Kidney (tissue), 14 donors: ENCODE results near the gene SIGLEC6. TPM values are rescaled to one million over a fixed set of nuclear protein-coding genes. Genes with fewer than 3 reads are reported as not detected.

Experiments
- DNase-seq, 5 donors: peaks; one replicate each; pipeline ENCODE4 v3.0.0-alpha.2; 2013 to 2020
- FAIRE-seq: peaks from 2 replicates; lab custom pipeline; 2012; peaks lifted over from hg19 to GRCh38; lab: Jason Lieb, UNC
- H3K27ac ChIP-seq, 2 donors: one replicate each; pipeline ENCODE4 v1.7.0; 2013; ENCODE audit warnings: low read depth in 2 of 2, low read length in 2 of 2, inconsistent platforms in 1 of 2
- H3K27me3 ChIP-seq: one replicate; pipeline ENCODE4 v1.7.1; 2013; ENCODE audit warnings: low read length, inconsistent platforms; ENCODE audit not compliant: control insufficient read depth, insufficient read depth
- H3K36me3 ChIP-seq, 3 donors: one replicate each; pipeline versions ENCODE4 v1.7.0 to v1.7.1; 2013; ENCODE audit warnings: low read length in 3 of 3, control low read depth in 1 of 3, inconsistent platforms in 1 of 3; ENCODE audit not compliant: insufficient read depth in 3 of 3, control insufficient read depth in 2 of 3
- H3K4me1 ChIP-seq, 3 donors: one replicate each; pipeline versions ENCODE4 v1.7.0 to v1.7.1; 2013; ENCODE audit warnings: low read length in 3 of 3, inconsistent platforms in 1 of 3, low read depth in 1 of 3; ENCODE audit not compliant: control insufficient read depth in 2 of 3, insufficient read depth in 2 of 3
- H3K4me3 ChIP-seq, 3 donors: one replicate each; pipeline versions ENCODE4 v1.7.0 to v1.8.1; 2013; ENCODE audit warnings: low read length in 3 of 3, control low read depth in 1 of 3, inconsistent platforms in 1 of 3
- H3K9ac ChIP-seq, 3 donors: one replicate each; pipeline versions ENCODE4 v1.7.0 to v1.7.1; 2013; ENCODE audit warnings: low read length in 3 of 3, control low read depth in 1 of 3, inconsistent platforms in 1 of 3
- H3K9me3 ChIP-seq, 3 donors: one replicate each; pipeline versions ENCODE4 v1.7.0 to v1.7.1; 2013; ENCODE audit warnings: low read length in 3 of 3, control low read depth in 1 of 3, inconsistent platforms in 1 of 3; ENCODE audit not compliant: control insufficient read depth in 2 of 3, insufficient read depth in 1 of 3
- intact Hi-C: fragments of 100-400 bp; cut with DNase I; formaldehyde crosslinking; loops from one replicate; pipeline ENCODE4 v1.11.1; 2022
- polyA plus RNA-seq: library from polyadenylated mRNA; stranded (reverse); fragments of 350-450 nt; fragmentation: Illumina TruSeq; extraction: RNeasy Lipid Tissue Mini Kit (QIAGEN cat#74804); gene quantifications from one replicate; pipeline ENCODE4 v1.2.3, GENCODE V29; 2014; ENCODE audit warnings: low read depth, low replicate concordance; ENCODE audit not compliant: insufficient read depth
- total RNA-seq: library from RNA; stranded (reverse); fragmentation: NEBNext Ultra II Directional; extraction: Animal tissue kit (Norgen Biotek cat#: 25700); gene quantifications from one replicate; pipeline ENCODE4 v1.2.1, GENCODE V29; 2021
- TF ChIP-seq, protein P1 (sequence below): IDR thresholded peaks from 3 replicates; pipeline ENCODE4 v1.5.1; 2012; ENCODE audit warnings: mild to moderate bottlenecking, moderate library complexity, borderline replicate concordance; ENCODE audit not compliant: insufficient read depth; ENCODE audit errors: extremely low read depth
- donor health status: control.
- donor health status: control.
- donor health status: control.
- donor health status: control.
- donor health status: control.
- donor health status: DM: yes; HTN: yes; CAD: no.
- donor health status: Normal renal cell carcinoma (clear cell type).

Gene SIGLEC6
- total and polyA plus RNA-seq, 2 donors from 2014 or later: 4.8 TPM; not detected in 1

- Histone ChIP-seq H3K36me3 (no peaks in the 10 kb centered on the region), H3K9me3 (no peaks in the 10 kb centered on the region), H3K9ac (no peak overlapping the region), H3K27ac (no peak overlapping the region), H3K4me1 (no peaks in the 10 kb centered on the region), H3K4me3 (no peak overlapping the region), H3K27me3 (no peaks in the 10 kb centered on the region)
- no peak for FAIRE-seq
- TF ChIP-seq, protein P1, sequence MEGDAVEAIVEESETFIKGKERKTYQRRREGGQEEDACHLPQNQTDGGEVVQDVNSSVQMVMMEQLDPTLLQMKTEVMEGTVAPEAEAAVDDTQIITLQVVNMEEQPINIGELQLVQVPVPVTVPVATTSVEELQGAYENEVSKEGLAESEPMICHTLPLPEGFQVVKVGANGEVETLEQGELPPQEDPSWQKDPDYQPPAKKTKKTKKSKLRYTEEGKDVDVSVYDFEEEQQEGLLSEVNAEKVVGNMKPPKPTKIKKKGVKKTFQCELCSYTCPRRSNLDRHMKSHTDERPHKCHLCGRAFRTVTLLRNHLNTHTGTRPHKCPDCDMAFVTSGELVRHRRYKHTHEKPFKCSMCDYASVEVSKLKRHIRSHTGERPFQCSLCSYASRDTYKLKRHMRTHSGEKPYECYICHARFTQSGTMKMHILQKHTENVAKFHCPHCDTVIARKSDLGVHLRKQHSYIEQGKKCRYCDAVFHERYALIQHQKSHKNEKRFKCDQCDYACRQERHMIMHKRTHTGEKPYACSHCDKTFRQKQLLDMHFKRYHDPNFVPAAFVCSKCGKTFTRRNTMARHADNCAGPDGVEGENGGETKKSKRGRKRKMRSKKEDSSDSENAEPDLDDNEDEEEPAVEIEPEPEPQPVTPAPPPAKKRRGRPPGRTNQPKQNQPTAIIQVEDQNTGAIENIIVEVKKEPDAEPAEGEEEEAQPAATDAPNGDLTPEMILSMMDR: no peak
- no peak for DNase-seq
- intact Hi-C loops: no loop called here
Measured at GRCh38 chr19:51491586-51491985, 39.9 kb downstream of the SIGLEC6 start.

DNA sequence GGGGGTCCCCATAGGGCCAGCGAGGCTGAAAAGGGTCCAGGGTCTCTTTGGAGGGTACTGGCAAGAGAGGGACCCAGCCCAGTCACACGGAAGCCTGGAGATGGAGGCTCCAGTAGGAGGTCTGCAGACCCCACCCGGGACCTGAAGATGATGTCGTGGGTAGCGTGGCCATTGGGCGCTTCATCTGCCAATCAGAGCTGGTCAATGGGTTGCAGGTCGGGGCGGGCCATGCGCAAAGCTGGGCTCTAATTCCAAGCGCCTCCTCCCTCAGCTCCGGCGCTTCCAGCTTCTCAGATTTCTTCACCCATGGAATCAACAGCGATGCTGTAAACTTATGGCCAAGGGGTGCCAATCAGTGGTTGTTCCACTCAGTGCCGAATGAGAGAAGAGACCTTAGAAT is 40.8 kb downstream of the SIGLEC6 start:
- H3K9ac ChIP-seq: no peak overlapping the region
- no peaks in the 10 kb centered on the region for H3K36me3 ChIP-seq
- TF ChIP-seq, protein P1: no peak
- no peaks in the 10 kb centered on the region for H3K27me3 ChIP-seq
- no peak overlapping the region for H3K27ac ChIP-seq
- H3K4me3 ChIP-seq: no peak overlapping the region
- FAIRE-seq (no peak), DNase-seq (no peak)
- no peaks in the 10 kb centered on the region for H3K9me3 ChIP-seq
- no peaks in the 10 kb centered on the region for H3K4me1 ChIP-seq
- intact Hi-C loops: no loop called here

GRCh38 chr19:51489113-51489512 is 42.4 kb downstream of the SIGLEC6 start:
- DNase-seq: no peak
- intact Hi-C loops: no loop called here
- no peaks in the 10 kb centered on the region for H3K27me3 ChIP-seq

More at GRCh38 chr19:51489113-51489512, 42.4 kb downstream of the SIGLEC6 start:
- TF ChIP-seq, protein P1: no peak
- no peaks in the 10 kb centered on the region for H3K36me3 ChIP-seq
- H3K9me3 ChIP-seq: no peaks in the 10 kb centered on the region
- no peak for FAIRE-seq
- no peak overlapping the region for H3K27ac ChIP-seq
- no peaks in the 10 kb centered on the region for H3K4me1 ChIP-seq
- no peak overlapping the region for H3K9ac ChIP-seq
- no peak overlapping the region for H3K4me3 ChIP-seq
